A673 (cell line): Measurements from ENCODE around the gene RBM19. TPM values are rescaled to one million over a fixed set of nuclear protein-coding genes. Genes with fewer than 3 reads are reported as not detected.

Experiments
- BruUV-seq: library from RNA; stranded (reverse); fragments of 400-500 nt; replicated peaks from 2 replicates; lab custom pipeline; 2021; lab: Mats Ljungman, UMichigan
- CTCF ChIA-PET: fragments of 300-600 bp; sonication (Branson Sonifier 250); formaldehyde crosslinking; loops from one replicate; lab custom pipeline; 2022; ENCODE audit warnings: antibody characterized with exemption; lab: Charles Lee
- POLR2A ChIA-PET: fragments of 300-600 bp; sonication (Branson Sonifier 250); formaldehyde crosslinking; loops from one replicate; lab custom pipeline; 2022; ENCODE audit warnings: antibody characterized with exemption; ENCODE audit not compliant: low non-redundant PET; lab: Charles Lee
- DNase-seq: peaks from one replicate; pipeline ENCODE4 v3.0.0-alpha.2; 2015; ENCODE audit warnings: low spot score
- H3K27ac ChIP-seq: fragments of 200-600 bp; sonication (generic); 2 replicates; pipeline ENCODE4 v1.5.1; 2016; ENCODE audit warnings: mixed run types, low read depth, mild to moderate bottlenecking, mixed read lengths, antibody characterized with exemption, low read length; ENCODE audit not compliant: poor library complexity, severe bottlenecking
- H3K27me3 ChIP-seq: fragments of 200-600 bp; sonication (generic); replicated peaks from 2 replicates; pipeline ENCODE4 v1.6.1; 2017; ENCODE audit warnings: mixed run types, low read depth, mild to moderate bottlenecking, mixed read lengths, antibody characterized with exemption, low read length; ENCODE audit not compliant: insufficient read depth, poor library complexity
- H3K36me3 ChIP-seq: fragments of 200-600 bp; sonication (generic); 2 replicates; pipeline ENCODE4 v1.6.1; 2016; ENCODE audit warnings: mixed run types, mild to moderate bottlenecking, mixed read lengths, antibody characterized with exemption, low read length; ENCODE audit not compliant: insufficient read depth, poor library complexity, severe bottlenecking
- H3K4me1 ChIP-seq: fragments of 200-600 bp; sonication (generic); 2 replicates; pipeline ENCODE4 v1.6.1; 2017; ENCODE audit warnings: mixed run types, mild to moderate bottlenecking, mixed read lengths, antibody characterized with exemption, low read length; ENCODE audit not compliant: insufficient read depth, poor library complexity, severe bottlenecking
- H3K4me3 ChIP-seq: fragments of 200-600 bp; sonication (generic); 2 replicates; pipeline ENCODE4 v1.5.1; 2016; ENCODE audit warnings: low read depth, mixed run types, mild to moderate bottlenecking, mixed read lengths, low read length; ENCODE audit not compliant: poor library complexity, severe bottlenecking
- H3K9me3 ChIP-seq: fragments of 200-600 bp; sonication (generic); 2 replicates; pipeline ENCODE4 v1.6.1; 2016; ENCODE audit warnings: mixed run types, low read depth, mild to moderate bottlenecking, mixed read lengths, antibody characterized with exemption, low read length; ENCODE audit not compliant: poor library complexity, severe bottlenecking
- CTCF ChIP-seq: fragments of 300-800, 200-600 bp; sonication (generic); conservative IDR thresholded peaks from 2 replicates; pipeline ENCODE4 v1.5.1; 2017; ENCODE audit warnings: low read depth, mild to moderate bottlenecking, antibody characterized with exemption, low read length, moderate library complexity, mixed read lengths
- EZH2 ChIP-seq: fragments of 200-600 bp; sonication (generic); IDR thresholded peaks from 2 replicates; pipeline ENCODE4 v1.6.1; 2017; ENCODE audit warnings: borderline replicate concordance, low read depth, mild to moderate bottlenecking, mixed read lengths, antibody characterized with exemption, low read length; ENCODE audit not compliant: poor library complexity, severe bottlenecking
- intact Hi-C: fragments of 100-400 bp; cut with micrococcal nuclease; formaldehyde crosslinking; loops from one replicate; pipeline ENCODE4 v1.10.0; 2022; ENCODE audit not compliant: unreplicated experiment
- total RNA-seq: library from RNA; stranded (reverse); gene quantifications from 2 replicates; pipeline ENCODE4 v1.2.3, GENCODE V29; 2021

The RBM19 gene
- total RNA-seq, 1 experiment from 2014 or later: 47.1 TPM

GRCh38 chr12:113831016-113831415 is 135.1 kb downstream of the RBM19 start:
- no TSS peak for BruUV-seq
- Histone ChIP-seq H3K27me3 (no peaks in the 10 kb centered on the region), H3K36me3 (no peaks in the 10 kb centered on the region), H3K27ac (no peak overlapping the region), H3K4me3 (no peak overlapping the region), H3K4me1 (no peaks in the 10 kb centered on the region), H3K9me3 (no peaks in the 10 kb centered on the region)
- no peak for DNase-seq
- no peak for TF ChIP-seq EZH2
- intact Hi-C loops: no loop called here
- ChIA-PET POLR2A (no interaction called here), CTCF (no interaction called here)

- intact Hi-C loops: no loop called here
- Histone ChIP-seq H3K4me3 (no peak overlapping the region), H3K36me3 (no peaks in the 10 kb centered on the region), H3K4me1 (no peaks in the 10 kb centered on the region), H3K27ac (no peak overlapping the region), H3K9me3 (no peaks in the 10 kb centered on the region), H3K27me3 (no peaks in the 10 kb centered on the region)
- DNase-seq: no peak
- ChIA-PET CTCF (no interaction called here), POLR2A (no interaction called here)
- BruUV-seq: no TSS peak
- TF ChIP-seq EZH2 (no peak), CTCF (no peak)
Measured at GRCh38 chr12:113829212-113829611, 136.9 kb downstream of the RBM19 start.

GRCh38 chr12:113827539-113828114 is 138.5 kb downstream of the RBM19 start:
- intact Hi-C loops: no loop called here
- no TSS peak for BruUV-seq
- CTCF ChIA-PET: no interaction called here

More at GRCh38 chr12:113827539-113828114, 138.5 kb downstream of the RBM19 start:
- Histone ChIP-seq H3K36me3 (no peaks in the 10 kb centered on the region), H3K4me1 (no peaks in the 10 kb centered on the region), H3K27me3 (no peaks in the 10 kb centered on the region), H3K4me3 (no peak overlapping the region), H3K9me3 (no peaks in the 10 kb centered on the region), H3K27ac (no peak overlapping the region)
- TF ChIP-seq CTCF (no peak), EZH2 (no peak)
- POLR2A ChIA-PET: no interaction called here
- DNase-seq: no peak
